ENCODE measurements around the gene HSDL1. TPM values are rescaled to one million over a fixed set of nuclear protein-coding genes. Genes with fewer than 3 reads are reported as not detected.
A peak's percentile ranks its signal among the peaks of the same experiment; 100 is the strongest.
"Not testable (repeated sequence)": the region's sequence is repeated elsewhere in the genome, so short reads cannot be mapped to it uniquely, and the experiment has no call there.

The HSDL1 gene
- total RNA-seq, 1 donor from 2014 or later, result 50.2 TPM

GRCh38 chr16:84117494-84117843 is 27.5 kb downstream of the HSDL1 start:
- Mint-ChIP-seq H3K4me1 (ENCODE audit: unreplicated experiment) (peaks cover 16% of the 10 kb centered on the region), H3K27ac (ENCODE audit: unreplicated experiment) (peak overlapping the region; percentile 78), H3K4me3 (ENCODE audit: unreplicated experiment) (peak overlapping the region; percentile 92), H3K9me3 (ENCODE audit: unreplicated experiment) (no peaks in the 10 kb centered on the region), H3K27me3 (ENCODE audit: unreplicated experiment) (peaks cover 7% of the 10 kb centered on the region), H3K36me3 (ENCODE audit: low read depth, unreplicated experiment) (peaks cover 8% of the 10 kb centered on the region)
- no peak for DNase-seq (ENCODE audit: low spot score)
- TF ChIP-seq CTCF (IDR thresholded peaks at IDR 0.05; ENCODE audit: unreplicated experiment), result no peak

DNA sequence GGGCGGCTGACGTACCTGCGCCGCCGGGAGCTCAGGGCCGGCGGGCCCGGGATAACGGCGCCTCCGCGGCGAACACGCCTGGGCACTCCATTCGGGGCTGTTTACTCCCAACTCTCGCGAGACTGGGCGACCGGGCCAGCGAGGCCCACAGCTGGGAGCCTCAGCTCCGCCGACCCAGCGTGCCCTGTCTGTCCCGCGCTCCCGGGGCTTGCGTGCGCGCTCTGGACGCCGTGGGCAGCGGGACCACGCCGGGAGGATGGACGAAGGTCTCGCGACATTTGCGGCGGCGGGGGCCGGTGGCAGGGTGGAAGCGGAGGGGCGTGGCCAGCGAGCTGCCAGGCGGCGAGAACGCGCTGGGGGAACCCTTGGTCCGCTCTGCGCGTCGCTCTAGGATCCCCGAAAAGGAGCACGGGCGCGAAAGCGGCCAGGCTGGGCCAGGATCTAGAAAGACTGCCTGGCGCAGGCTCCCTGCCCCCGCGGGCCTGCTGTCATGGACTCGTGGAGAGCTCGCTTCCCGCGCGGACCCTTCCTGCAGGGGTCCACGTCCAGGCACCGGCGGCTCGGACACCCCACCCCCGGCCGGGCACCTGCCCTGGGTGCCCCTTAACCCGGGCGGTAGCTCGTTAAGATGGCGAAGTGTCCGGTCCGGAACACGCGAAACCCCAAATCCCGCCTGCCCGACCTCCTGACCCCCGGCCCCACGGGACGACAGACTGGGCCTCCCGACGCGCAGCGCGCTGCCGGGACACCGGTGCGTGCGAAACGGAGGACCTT is 28.1 kb downstream of the HSDL1 start, which contains the start of gene MBTPS1:
TSS of gene MBTPS1 (minus strand) at position 223 of the 774 bp plus-strand sequence. CDS start 15,159 bp downstream, outside the sequence.
- no peak for TF ChIP-seq CTCF (IDR thresholded peaks at IDR 0.05; ENCODE audit: unreplicated experiment)
- peak within 1 kb of the TSS; percentile 96 for H3K27ac Mint-ChIP-seq (ENCODE audit: unreplicated experiment)
- no peaks in the 10 kb centered on the region for H3K9me3 Mint-ChIP-seq (ENCODE audit: unreplicated experiment)
- peaks cover 7% of the 10 kb centered on the region for H3K27me3 Mint-ChIP-seq (ENCODE audit: unreplicated experiment)
- H3K36me3 Mint-ChIP-seq (ENCODE audit: low read depth, unreplicated experiment), result peaks cover 8% of the 10 kb centered on the region
- peak within 1 kb of the TSS; percentile 98 for H3K4me3 Mint-ChIP-seq (ENCODE audit: unreplicated experiment)
- peaks cover 16% of the 10 kb centered on the region for H3K4me1 Mint-ChIP-seq (ENCODE audit: unreplicated experiment)
- DNase-seq (ENCODE audit: low spot score), result peak; percentile 99

DNA sequence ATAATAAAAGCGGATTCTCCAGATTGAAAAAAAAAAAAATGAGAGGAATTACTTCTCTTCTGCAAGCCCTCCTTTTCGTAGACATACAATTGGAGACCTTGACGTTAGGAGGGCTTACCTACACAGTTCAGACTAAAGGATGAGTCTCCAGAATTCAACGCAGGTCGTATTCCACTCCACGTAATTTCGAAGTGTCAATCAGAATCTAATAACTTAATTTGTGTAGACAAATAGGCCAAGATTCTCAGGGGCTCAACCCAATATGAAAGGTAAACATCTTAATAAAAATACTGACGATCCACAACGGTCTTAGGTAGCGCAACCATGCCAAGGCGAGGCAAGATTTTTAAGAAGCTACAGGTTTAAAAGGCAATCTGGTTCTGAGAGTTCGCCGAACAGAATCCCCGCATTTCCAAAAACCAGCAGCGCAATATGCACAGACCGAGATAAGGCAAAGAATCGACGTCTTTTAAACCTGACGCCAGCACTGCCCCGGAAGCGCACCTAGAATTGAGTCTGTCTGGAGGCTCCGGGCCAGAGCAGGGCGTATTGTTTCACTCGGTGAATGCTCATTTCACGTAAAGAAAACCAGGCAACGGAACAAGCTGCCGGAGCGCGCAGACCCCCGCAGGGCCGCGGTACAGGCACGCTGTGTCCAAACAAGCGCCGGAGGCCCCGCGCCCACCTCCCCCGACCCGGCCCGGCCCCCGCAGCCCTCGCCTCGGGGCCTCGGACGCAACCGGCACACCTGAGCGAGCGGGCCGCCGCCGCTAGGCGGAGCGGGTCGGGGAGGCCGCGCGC is 28.9 kb downstream of the HSDL1 start:
- Mint-ChIP-seq H3K36me3 (ENCODE audit: low read depth, unreplicated experiment) (peaks cover 8% of the 10 kb centered on the region), H3K4me1 (ENCODE audit: unreplicated experiment) (peaks cover 16% of the 10 kb centered on the region), H3K4me3 (ENCODE audit: unreplicated experiment) (peak overlapping the region; percentile 98), H3K9me3 (ENCODE audit: unreplicated experiment) (no peaks in the 10 kb centered on the region), H3K27me3 (ENCODE audit: unreplicated experiment) (peaks cover 7% of the 10 kb centered on the region), H3K27ac (ENCODE audit: unreplicated experiment) (peak overlapping the region; percentile 96)
- TF ChIP-seq CTCF (IDR thresholded peaks at IDR 0.05; ENCODE audit: unreplicated experiment), result peak; percentile 63
- no peak for DNase-seq (ENCODE audit: low spot score)

DNA sequence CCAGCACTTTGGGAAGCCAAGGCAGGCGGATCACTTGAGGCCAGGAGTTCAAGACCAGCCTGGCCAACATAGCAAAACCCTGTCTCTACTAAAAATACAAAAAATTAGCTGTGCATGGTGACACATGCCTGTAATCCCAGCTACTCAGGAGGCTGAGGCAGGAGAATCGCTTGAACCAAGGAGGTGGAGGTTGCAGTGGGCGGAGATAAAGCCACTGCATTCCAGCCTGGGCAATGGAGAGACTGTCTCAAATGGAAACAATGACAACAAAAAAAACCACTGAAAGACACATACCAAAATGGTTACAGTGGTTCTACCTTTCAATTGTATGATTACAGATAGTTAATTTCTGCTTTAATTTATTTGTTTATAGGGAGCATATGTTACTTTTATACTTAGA is 33.0 kb downstream of the HSDL1 start:
- DNase-seq (ENCODE audit: low spot score); H3K4me3 Mint-ChIP-seq (ENCODE audit: unreplicated experiment); H3K9me3 Mint-ChIP-seq (ENCODE audit: unreplicated experiment); H3K36me3 Mint-ChIP-seq (ENCODE audit: low read depth, unreplicated experiment); H3K27ac Mint-ChIP-seq (ENCODE audit: unreplicated experiment); H3K27me3 Mint-ChIP-seq (ENCODE audit: unreplicated experiment): not testable (repeated sequence)
- peaks cover 12% of the 10 kb centered on the region for H3K4me1 Mint-ChIP-seq (ENCODE audit: unreplicated experiment)

DNA sequence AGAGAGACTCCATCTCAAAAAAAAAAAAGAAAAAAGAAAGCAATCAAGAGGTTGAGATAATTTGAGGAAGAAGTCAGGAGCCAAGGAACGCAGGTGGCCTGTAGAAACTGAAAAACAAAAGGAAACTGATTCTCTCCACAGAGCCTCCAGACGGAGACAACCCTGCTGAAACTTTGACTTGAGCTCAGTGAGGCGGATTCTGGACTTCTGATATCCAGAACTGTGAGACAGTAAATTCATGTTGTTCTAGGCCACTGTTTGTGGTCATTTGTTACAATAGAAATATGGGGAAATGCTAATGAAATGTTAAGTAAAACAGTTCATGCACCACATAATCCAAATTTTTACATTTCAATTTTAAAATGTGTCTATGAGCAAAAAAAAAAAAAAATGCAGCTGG is 33.5 kb downstream of the HSDL1 start:
- Mint-ChIP-seq H3K4me3 (ENCODE audit: unreplicated experiment) (no peak overlapping the region), H3K4me1 (ENCODE audit: unreplicated experiment) (peaks cover 13% of the 10 kb centered on the region), H3K9me3 (ENCODE audit: unreplicated experiment) (no peaks in the 10 kb centered on the region), H3K27me3 (ENCODE audit: unreplicated experiment) (peaks cover 7% of the 10 kb centered on the region), H3K27ac (ENCODE audit: unreplicated experiment) (no peak overlapping the region), H3K36me3 (ENCODE audit: low read depth, unreplicated experiment) (peaks cover 8% of the 10 kb centered on the region)
- no peak for TF ChIP-seq CTCF (IDR thresholded peaks at IDR 0.05; ENCODE audit: unreplicated experiment)
- no peak for DNase-seq (ENCODE audit: low spot score)

Measured in endothelial cell (in vitro differentiated cells).